RWPE2 (cell line): ENCODE data around the gene KRTAP12-1.

ENCODE experiments used
- ATAC-seq: fragments of 200-7000 bp; cut with Tn5 transposase; 3 replicates; pipeline ENCODE4 v1.9.1; 2021; ENCODE audit warnings: low read depth
- DNase-seq: peaks from one replicate; pipeline ENCODE4 v3.0.0-alpha.2; 2020; ENCODE audit warnings: low spot score
- H3K27ac ChIP-seq: fragments of 450-650 bp; 2 replicates; pipeline ENCODE4 v1.5.1; 2017; ENCODE audit warnings: mild to moderate bottlenecking; ENCODE audit not compliant: poor library complexity, severe bottlenecking
- H3K27me3 ChIP-seq: fragments of 250-450 bp; sonication (Bioruptor Pico); 2 replicates; pipeline ENCODE4 v1.5.1; 2021; ENCODE audit warnings: mild to moderate bottlenecking, moderate library complexity; ENCODE audit not compliant: insufficient read depth, poor library complexity, severe bottlenecking
- H3K36me3 ChIP-seq: fragments of 250-450 bp; sonication (Bioruptor Pico); 2 replicates; pipeline ENCODE4 v1.5.1; 2020; ENCODE audit warnings: low read depth, mild to moderate bottlenecking, moderate library complexity
- H3K4me1 ChIP-seq: fragments of 250-450 bp; sonication (Bioruptor Pico); 2 replicates; pipeline ENCODE4 v1.5.1; 2021; ENCODE audit warnings: mild to moderate bottlenecking, moderate library complexity; ENCODE audit not compliant: insufficient read depth, poor library complexity, severe bottlenecking
- H3K4me3 ChIP-seq: fragments of 250-450 bp; sonication (Bioruptor Pico); 2 replicates; pipeline ENCODE4 v1.5.1; 2021; ENCODE audit warnings: mild to moderate bottlenecking, moderate library complexity; ENCODE audit not compliant: severe bottlenecking
- H3K9me3 ChIP-seq: fragments of 250-450 bp; sonication (Bioruptor Pico); 2 replicates; pipeline ENCODE4 v1.5.1; 2021; ENCODE audit warnings: mild to moderate bottlenecking, moderate library complexity; ENCODE audit not compliant: severe bottlenecking
- CTCF ChIP-seq: fragments of 450-650 bp; IDR thresholded peaks from one replicate; pipeline ENCODE4 v1.5.1; 2017; ENCODE audit warnings: mild to moderate bottlenecking, moderate library complexity; ENCODE audit not compliant: poor library complexity, severe bottlenecking

KRTAP12-1 gene

GRCh38 chr21:44656868-44657267 lies 25.1 kb downstream of the KRTAP12-1 start:
- Histone ChIP-seq H3K27me3 (peaks cover 14% of the 10 kb centered on the region), H3K4me1 (no peaks in the 10 kb centered on the region), H3K4me3 (no peak overlapping the region), H3K27ac (no peak overlapping the region), H3K36me3 (no peaks in the 10 kb centered on the region), H3K9me3 (no peaks in the 10 kb centered on the region)
- ATAC-seq: no peak
- TF ChIP-seq CTCF: no peak
- no peak for DNase-seq

DNA sequence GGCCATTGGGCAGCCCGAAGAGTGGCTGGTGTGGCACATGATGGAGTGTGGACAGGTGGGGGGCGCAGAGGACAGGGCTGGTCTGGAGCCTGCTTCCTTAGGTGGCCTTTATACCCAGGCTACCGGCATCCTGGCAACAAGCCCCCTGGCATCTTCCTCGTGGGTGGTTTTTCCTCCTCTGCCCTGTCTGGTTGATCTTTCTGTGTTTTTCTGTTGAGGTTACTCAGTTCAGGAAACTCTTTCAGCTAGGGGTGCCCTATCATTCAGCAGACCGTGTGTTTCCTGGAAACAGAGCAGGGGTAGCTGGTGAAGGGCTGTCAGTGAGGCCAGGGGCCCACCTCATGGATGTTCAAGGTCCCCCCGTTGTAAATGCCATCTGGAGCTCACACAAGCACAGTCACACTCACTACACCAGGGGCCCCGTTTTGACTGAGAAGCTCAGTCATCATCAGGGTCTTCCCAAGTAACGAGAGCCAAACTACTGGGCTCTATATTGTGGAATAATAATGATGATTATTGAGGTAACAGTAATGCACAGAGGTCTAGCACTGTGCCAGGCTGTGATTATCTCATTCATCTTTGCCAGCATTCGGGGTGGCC lies 27.3 kb downstream of the KRTAP12-1 start, which contains the start of gene KRTAP12-4:
KRTAP12-4 (minus strand) TSS at position 84 of the 600 bp plus-strand sequence; CDS start at position 39, 45 bp downstream.
- H3K4me3 ChIP-seq: no peak within 1 kb of the TSS
- no peak for DNase-seq
- H3K36me3 ChIP-seq: no peaks in the 10 kb centered on the region
- ATAC-seq: no peak
- no peaks in the 10 kb centered on the region for H3K4me1 ChIP-seq
- H3K9me3 ChIP-seq: no peaks in the 10 kb centered on the region
- peaks cover 8% of the 10 kb centered on the region for H3K27me3 ChIP-seq
- H3K27ac ChIP-seq: no peak within 1 kb of the TSS
- TF ChIP-seq CTCF: no peak

- Histone ChIP-seq H3K4me3 (no peak overlapping the region), H3K27ac (no peak overlapping the region), H3K9me3 (no peaks in the 10 kb centered on the region), H3K36me3 (no peaks in the 10 kb centered on the region), H3K27me3 (peaks cover 6% of the 10 kb centered on the region), H3K4me1 (no peaks in the 10 kb centered on the region)
- no peak for DNase-seq
- TF ChIP-seq CTCF: no peak
- no peak for ATAC-seq
These were observed 28.0 kb downstream of the KRTAP12-1 start for GRCh38 chr21:44653656-44654575.

DNA sequence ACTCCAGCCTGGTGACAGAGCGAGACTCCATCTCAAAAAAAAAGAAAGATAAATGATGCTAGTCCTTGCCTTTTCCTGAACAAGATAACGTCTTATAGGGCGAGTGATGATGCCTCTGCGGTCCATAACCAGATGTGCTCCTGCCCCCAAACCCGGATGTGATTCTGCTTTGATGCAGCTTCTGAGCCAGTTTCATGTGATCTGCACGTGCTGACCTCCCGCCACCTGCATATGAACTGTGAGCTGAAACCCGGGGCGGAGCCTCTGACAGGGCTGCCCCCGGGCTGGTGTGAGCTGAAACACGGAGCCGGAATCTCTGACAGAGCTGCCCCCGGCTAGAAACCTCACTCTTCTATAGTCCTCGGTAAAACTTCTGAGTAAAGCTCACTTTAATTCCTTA lies 28.8 kb downstream of the KRTAP12-1 start:
- DNase-seq: no peak
- Histone ChIP-seq H3K27me3 (peaks cover 6% of the 10 kb centered on the region), H3K27ac (no peak overlapping the region), H3K4me1 (no peaks in the 10 kb centered on the region), H3K36me3 (no peaks in the 10 kb centered on the region), H3K9me3 (no peaks in the 10 kb centered on the region), H3K4me3 (no peak overlapping the region)
- no peak for TF ChIP-seq CTCF
- no peak for ATAC-seq
